Upper lobe of left lung (tissue), 6 donors: ENCODE results near the gene TFIP11. TPM values are rescaled to one million over a fixed set of nuclear protein-coding genes. Genes with fewer than 3 reads are reported as not detected.
A peak's percentile ranks its signal among the peaks of the same experiment; 100 is the strongest.

Experiments
- ATAC-seq, 2 donors: fragments of 200-7000 bp; cut with Tn5 transposase; one replicate each; pipeline ENCODE4 v1.9.1; 2022; ENCODE audit warnings: mild to moderate bottlenecking in 2 of 2, moderate library complexity in 2 of 2; ENCODE audit not compliant: low FRiP score in 2 of 2
- DNase-seq, 2 donors: peaks; one replicate each; pipeline ENCODE4 v3.0.0-alpha.2; 2019 to 2020
- H3K27ac ChIP-seq, 4 donors: fragments of 200-600 bp; sonication (generic); one replicate each; pipeline ENCODE4 v1.5.1; 2016 to 2019
- H3K27me3 ChIP-seq, 4 donors: fragments of 200-600 bp; sonication (generic); one replicate each; pipeline ENCODE4 v1.5.1; 2017 to 2019
- H3K36me3 ChIP-seq, 4 donors: fragments of 200-600 bp; sonication (generic); one replicate each; pipeline ENCODE4 v1.5.1; 2016 to 2019
- H3K4me1 ChIP-seq, 4 donors: fragments of 200-600 bp; sonication (generic); one replicate each; pipeline ENCODE4 v1.5.1; 2018 to 2019
- H3K4me3 ChIP-seq, 4 donors: fragments of 200-600 bp; sonication (generic); one replicate each; pipeline ENCODE4 v1.5.1; 2017 to 2019; ENCODE audit warnings: mild to moderate bottlenecking in 2 of 4, moderate library complexity in 1 of 4
- H3K9me3 ChIP-seq, 4 donors: fragments of 200-600 bp; sonication (generic); one replicate each; pipeline ENCODE4 v1.5.1; 2018 to 2019
- EP300 ChIP-seq, 4 donors: sonication (generic); formaldehyde crosslinking; IDR thresholded peaks; one replicate each; pipeline ENCODE4 v1.5.1; 2017; ENCODE audit warnings: antibody characterized with exemption in 4 of 4, control low read depth in 2 of 4
- POLR2A ChIP-seq, 4 donors: fragments of 450-650 bp; IDR thresholded peaks; one replicate each; pipeline ENCODE4 v1.5.1; 2016 to 2017; ENCODE audit warnings: antibody characterized with exemption in 4 of 4, mild to moderate bottlenecking in 2 of 4
- POLR2AphosphoS5 ChIP-seq, 2 donors: sonication (generic); formaldehyde crosslinking; IDR thresholded peaks; one replicate each; pipeline ENCODE4 v1.5.1; 2017; ENCODE audit warnings: antibody characterized with exemption in 2 of 2
- WGBS, 2 donors: methylation state at CpG; one replicate each; pipeline ENCODE4 v1.1.5; 2017 to 2018; 5-methylcytosine and 5-hydroxymethylcytosine counted together
- total RNA-seq, 6 donors: library from RNA; depleted of rRNA in 4 of 6; stranded (reverse); fragments of >200 nt in 4 of 6; gene quantifications; one replicate each; pipeline versions ENCODE4 v1.1.0 to v1.2.1, GENCODE V29; 2016 to 2021
- TF ChIP-seq, protein P1 (sequence below), 6 experiments: fragments of 450-650 bp in 4 of 6; fragments of 200-600 bp in 2 of 6; sonication (generic) in 2 of 6; IDR thresholded peaks; one replicate each; pipeline ENCODE4 v1.5.1; 2016 to 2019; ENCODE audit warnings: antibody characterized with exemption in 6 of 6
- donor health status: DM: no; HTN: no; CAD: no; lungs with moderate emphysema.
- donor health status: DM: no; HTN: yes; CAD: no; lungs with severe emphysema.

Gene TFIP11
- total RNA-seq, 6 donors from 2014 or later: 26.3 to 37.7 (median 32.6) TPM

DNA sequence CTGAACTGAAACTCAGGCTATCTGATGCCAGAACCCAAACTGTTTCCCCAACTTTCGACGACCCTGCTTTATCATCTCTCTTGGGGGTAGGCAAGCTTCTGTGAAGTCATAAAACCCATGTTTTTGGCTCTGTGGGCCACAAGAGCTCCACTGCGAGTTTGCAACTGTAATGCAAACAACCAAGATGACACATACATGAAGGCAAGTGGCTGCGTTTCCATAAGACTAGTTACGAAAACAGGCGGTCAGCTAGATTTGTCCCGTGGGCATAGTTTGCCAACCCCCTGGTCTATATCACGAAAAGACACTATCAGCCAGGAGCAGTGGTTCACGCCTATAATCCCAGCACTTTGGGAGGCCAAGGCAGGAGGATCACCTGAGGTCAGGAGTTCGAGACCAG, 40.2 kb upstream of the TFIP11 start:
- Histone ChIP-seq H3K36me3 (peaks cover 0 to 4% (median 0%) of the 10 kb centered on the region in 4 donors), H3K27ac (peak overlapping the region in 1 of 4 donors; percentile 13), H3K4me3 (no peak overlapping the region), H3K9me3 (no peaks in the 10 kb centered on the region), H3K4me1 (peaks cover 20 to 62% (median 26%) of the 10 kb centered on the region in 4 donors), H3K27me3 (no peaks in the 10 kb centered on the region)
- DNase-seq (no peak), ATAC-seq (no peak)
- TF ChIP-seq EP300 (IDR thresholded peaks at IDR 0.05): no peak
- no peak for TF ChIP-seq POLR2AphosphoS5 (IDR thresholded peaks at IDR 0.05)
- no peak for TF ChIP-seq POLR2A (IDR thresholded peaks at IDR 0.05)
- TF ChIP-seq, protein P1, sequence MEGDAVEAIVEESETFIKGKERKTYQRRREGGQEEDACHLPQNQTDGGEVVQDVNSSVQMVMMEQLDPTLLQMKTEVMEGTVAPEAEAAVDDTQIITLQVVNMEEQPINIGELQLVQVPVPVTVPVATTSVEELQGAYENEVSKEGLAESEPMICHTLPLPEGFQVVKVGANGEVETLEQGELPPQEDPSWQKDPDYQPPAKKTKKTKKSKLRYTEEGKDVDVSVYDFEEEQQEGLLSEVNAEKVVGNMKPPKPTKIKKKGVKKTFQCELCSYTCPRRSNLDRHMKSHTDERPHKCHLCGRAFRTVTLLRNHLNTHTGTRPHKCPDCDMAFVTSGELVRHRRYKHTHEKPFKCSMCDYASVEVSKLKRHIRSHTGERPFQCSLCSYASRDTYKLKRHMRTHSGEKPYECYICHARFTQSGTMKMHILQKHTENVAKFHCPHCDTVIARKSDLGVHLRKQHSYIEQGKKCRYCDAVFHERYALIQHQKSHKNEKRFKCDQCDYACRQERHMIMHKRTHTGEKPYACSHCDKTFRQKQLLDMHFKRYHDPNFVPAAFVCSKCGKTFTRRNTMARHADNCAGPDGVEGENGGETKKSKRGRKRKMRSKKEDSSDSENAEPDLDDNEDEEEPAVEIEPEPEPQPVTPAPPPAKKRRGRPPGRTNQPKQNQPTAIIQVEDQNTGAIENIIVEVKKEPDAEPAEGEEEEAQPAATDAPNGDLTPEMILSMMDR (IDR thresholded peaks at IDR 0.05): no peak
- WGBS, 2 donors: 91% methylated on average over 10 of the region's 10 CpGs

DNA sequence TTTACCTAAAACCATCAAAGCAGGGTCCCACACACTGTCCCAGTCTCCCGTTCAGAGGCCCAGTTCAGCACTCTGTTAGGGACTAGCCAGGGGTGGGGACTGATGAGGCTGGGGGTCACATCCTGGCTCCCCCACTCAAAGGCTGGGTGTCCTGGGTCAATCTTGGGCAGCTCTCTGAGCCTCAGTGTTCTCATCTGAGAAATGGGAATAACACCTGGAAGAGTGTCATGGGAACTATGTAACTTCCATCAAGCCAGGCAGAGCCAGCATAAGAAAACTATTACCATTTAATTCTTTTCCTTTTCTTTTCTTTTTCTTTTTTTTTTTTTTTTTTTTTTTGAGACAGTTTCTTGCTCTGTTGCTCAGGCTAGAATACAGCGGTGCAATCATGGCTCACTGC, 39.3 kb upstream of the TFIP11 start:
- Histone ChIP-seq H3K36me3 (peaks cover 0 to 4% (median 0%) of the 10 kb centered on the region in 4 donors), H3K4me3 (no peak overlapping the region), H3K27me3 (no peaks in the 10 kb centered on the region), H3K27ac (peak overlapping the region in 3 of 4 donors; percentile 42 to 67 (median 59)), H3K9me3 (no peaks in the 10 kb centered on the region), H3K4me1 (peaks cover 26 to 70% (median 34%) of the 10 kb centered on the region in 4 donors)
- DNase-seq (no peak), ATAC-seq (no peak)
- WGBS, 2 donors: 94 to 97% methylated on average over 2 of the region's 2 CpGs
- TF ChIP-seq EP300 (IDR thresholded peaks at IDR 0.05) (no peak), POLR2A (IDR thresholded peaks at IDR 0.05) (no peak), POLR2AphosphoS5 (IDR thresholded peaks at IDR 0.05) (no peak)
- TF ChIP-seq, protein P1 (IDR thresholded peaks at IDR 0.05): no peak

DNA sequence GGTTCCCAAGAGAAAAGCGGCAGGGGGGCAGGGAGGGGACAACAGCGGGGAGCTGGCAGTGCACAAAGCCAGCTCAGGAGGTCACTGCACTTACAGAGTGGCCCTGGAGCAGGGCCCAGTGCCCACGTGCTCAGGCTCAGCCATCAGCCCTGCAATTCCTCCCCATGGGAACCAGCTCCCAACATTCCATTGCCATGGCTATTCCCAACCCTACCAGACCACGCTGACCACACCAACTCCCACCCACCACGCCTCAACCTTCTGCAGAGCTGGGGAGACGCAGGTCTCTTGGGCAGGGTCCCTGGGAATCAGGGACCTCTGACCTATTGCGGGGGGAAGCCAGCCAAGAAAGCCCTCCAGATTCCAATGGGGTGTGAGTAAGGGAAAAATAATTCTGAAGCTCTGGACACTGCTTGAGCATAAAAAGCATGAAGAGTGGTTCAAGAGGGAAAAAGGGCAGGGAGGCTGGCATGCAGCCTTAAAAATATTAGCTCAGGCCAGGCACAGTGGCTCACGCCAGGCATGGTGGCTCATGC, 38.3 kb upstream of the TFIP11 start:
- Histone ChIP-seq H3K9me3 (no peaks in the 10 kb centered on the region), H3K4me3 (no peak overlapping the region), H3K27me3 (no peaks in the 10 kb centered on the region), H3K27ac (peak overlapping the region; percentile 32 to 67 (median 50)), H3K36me3 (peaks cover 0 to 4% (median 0%) of the 10 kb centered on the region in 4 donors), H3K4me1 (peaks cover 33 to 70% (median 38%) of the 10 kb centered on the region in 4 donors)
- 57 to 70% methylated on average over 8 of the region's 8 CpGs for WGBS, 2 donors
- TF ChIP-seq, protein P1 (IDR thresholded peaks at IDR 0.05): no peak
- no peak for TF ChIP-seq POLR2A (IDR thresholded peaks at IDR 0.05)
- no peak for TF ChIP-seq EP300 (IDR thresholded peaks at IDR 0.05)
- TF ChIP-seq POLR2AphosphoS5 (IDR thresholded peaks at IDR 0.05): peak; percentile 13 to 20
- DNase-seq (peak; percentile 80 to 83), ATAC-seq (peak; percentile 33 to 86)

DNA sequence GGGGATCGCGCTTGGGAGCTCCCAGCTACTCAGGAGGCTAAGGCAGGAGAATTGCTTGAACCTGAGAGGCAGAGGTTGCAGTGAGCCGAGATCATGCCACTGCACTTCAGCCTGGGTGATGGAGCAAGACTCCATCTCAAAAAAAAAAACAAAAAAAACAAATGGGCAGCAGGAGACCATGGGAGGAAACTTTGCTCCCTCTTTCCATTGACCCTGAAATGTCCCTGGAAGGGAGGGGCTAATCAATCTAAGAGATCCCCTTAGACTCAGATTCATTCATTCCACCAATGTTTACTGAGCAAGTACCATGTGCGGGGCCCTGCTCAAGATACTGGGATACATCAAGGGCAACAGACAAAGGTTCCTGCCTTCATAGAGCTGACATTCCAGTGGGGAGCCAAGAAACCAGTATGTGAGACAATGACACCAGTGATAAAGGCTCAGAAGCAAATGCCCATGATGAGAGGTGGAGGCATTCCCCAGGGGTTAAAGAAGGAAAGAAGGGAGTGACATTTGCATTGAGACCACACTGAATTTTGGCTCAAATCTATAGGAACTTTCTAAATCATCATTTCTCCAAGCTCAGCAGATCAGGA, 37.7 kb upstream of the TFIP11 start:
- TF ChIP-seq, protein P1 (IDR thresholded peaks at IDR 0.05): no peak
- TF ChIP-seq EP300 (IDR thresholded peaks at IDR 0.05) (no peak), POLR2AphosphoS5 (IDR thresholded peaks at IDR 0.05) (no peak), POLR2A (IDR thresholded peaks at IDR 0.05) (no peak)
- no peak overlapping the region for H3K4me3 ChIP-seq
- ATAC-seq (no peak), DNase-seq (no peak)
- peaks cover 33 to 68% (median 39%) of the 10 kb centered on the region in 4 donors for H3K4me1 ChIP-seq
- peak overlapping the region; percentile 32 to 67 (median 50) for H3K27ac ChIP-seq
- no peaks in the 10 kb centered on the region for H3K9me3 ChIP-seq
- peaks cover 0 to 1% (median 0%) of the 10 kb centered on the region in 4 donors for H3K36me3 ChIP-seq
- no peaks in the 10 kb centered on the region for H3K27me3 ChIP-seq
- WGBS, 2 donors: 88 to 92% methylated on average over 4 of the region's 4 CpGs
